HG02981 (cell line): Measurements from ENCODE around the gene ZFYVE28.

ENCODE experiments used
- ATAC-seq: cut with Tn5 transposase; IDR thresholded peaks from one replicate; pipeline ENCODE4 v1.9.1; 2021; ENCODE audit warnings: mild to moderate bottlenecking, moderate library complexity; ENCODE audit not compliant: unreplicated experiment

The ZFYVE28 gene

GRCh38 chr4:2306773-2307410, 111.6 kb downstream of the ZFYVE28 start:
- no peak for ATAC-seq

- ATAC-seq: no peak
These were observed 112.5 kb downstream of the ZFYVE28 start for GRCh38 chr4:2305766-2306501.

GRCh38 chr4:2304877-2305561, 113.4 kb downstream of the ZFYVE28 start:
- ATAC-seq: no peak

- ATAC-seq: no peak
These were observed 114.0 kb downstream of the ZFYVE28 start for GRCh38 chr4:2304321-2304876.

GRCh38 chr4:2303686-2304320, 114.6 kb downstream of the ZFYVE28 start:
- no peak for ATAC-seq

GRCh38 chr4:2303121-2303685, 115.2 kb downstream of the ZFYVE28 start:
- ATAC-seq: no peak

GRCh38 chr4:2302387-2303119, 115.9 kb downstream of the ZFYVE28 start:
- ATAC-seq: no peak

GRCh38 chr4:2301806-2302205, 116.6 kb downstream of the ZFYVE28 start:
- no peak for ATAC-seq

GRCh38 chr4:2301225-2301642, 117.2 kb downstream of the ZFYVE28 start:
- ATAC-seq: no peak

GRCh38 chr4:2300431-2301224, 117.8 kb downstream of the ZFYVE28 start:
- ATAC-seq: no peak

GRCh38 chr4:2299794-2300193, 118.7 kb downstream of the ZFYVE28 start:
- ATAC-seq: no peak

- ATAC-seq: no peak
These were observed 119.9 kb downstream of the ZFYVE28 start for GRCh38 chr4:2298532-2298991.

GRCh38 chr4:2297606-2298531, 120.6 kb downstream of the ZFYVE28 start:
- ATAC-seq: no peak

- no peak for ATAC-seq
These were observed 121.5 kb downstream of the ZFYVE28 start for GRCh38 chr4:2296631-2297601.

- no peak for ATAC-seq
These were observed 122.5 kb downstream of the ZFYVE28 start for GRCh38 chr4:2295900-2296442.

GRCh38 chr4:2295500-2295899, 122.9 kb downstream of the ZFYVE28 start:
- no peak for ATAC-seq

- no peak for ATAC-seq
These were observed 125.8 kb downstream of the ZFYVE28 start for GRCh38 chr4:2292646-2293108.
